ENCODE results near the gene TRPV2.
"Not testable (repeated sequence)": the region's sequence is repeated elsewhere in the genome, so short reads cannot be mapped to it uniquely, and the experiment has no call there.

Gene TRPV2, protein sequence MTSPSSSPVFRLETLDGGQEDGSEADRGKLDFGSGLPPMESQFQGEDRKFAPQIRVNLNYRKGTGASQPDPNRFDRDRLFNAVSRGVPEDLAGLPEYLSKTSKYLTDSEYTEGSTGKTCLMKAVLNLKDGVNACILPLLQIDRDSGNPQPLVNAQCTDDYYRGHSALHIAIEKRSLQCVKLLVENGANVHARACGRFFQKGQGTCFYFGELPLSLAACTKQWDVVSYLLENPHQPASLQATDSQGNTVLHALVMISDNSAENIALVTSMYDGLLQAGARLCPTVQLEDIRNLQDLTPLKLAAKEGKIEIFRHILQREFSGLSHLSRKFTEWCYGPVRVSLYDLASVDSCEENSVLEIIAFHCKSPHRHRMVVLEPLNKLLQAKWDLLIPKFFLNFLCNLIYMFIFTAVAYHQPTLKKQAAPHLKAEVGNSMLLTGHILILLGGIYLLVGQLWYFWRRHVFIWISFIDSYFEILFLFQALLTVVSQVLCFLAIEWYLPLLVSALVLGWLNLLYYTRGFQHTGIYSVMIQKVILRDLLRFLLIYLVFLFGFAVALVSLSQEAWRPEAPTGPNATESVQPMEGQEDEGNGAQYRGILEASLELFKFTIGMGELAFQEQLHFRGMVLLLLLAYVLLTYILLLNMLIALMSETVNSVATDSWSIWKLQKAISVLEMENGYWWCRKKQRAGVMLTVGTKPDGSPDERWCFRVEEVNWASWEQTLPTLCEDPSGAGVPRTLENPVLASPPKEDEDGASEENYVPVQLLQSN

GRCh38 chr17:16415031-16415924, at the start of gene TRPV2:
TSS of gene TRPV2 (plus strand) at chr17:16415571. CDS start at chr17:16417669, 2,098 bp downstream.
- peak; percentile 54 for DNase-seq (ENCODE audit: low spot score)

DNA sequence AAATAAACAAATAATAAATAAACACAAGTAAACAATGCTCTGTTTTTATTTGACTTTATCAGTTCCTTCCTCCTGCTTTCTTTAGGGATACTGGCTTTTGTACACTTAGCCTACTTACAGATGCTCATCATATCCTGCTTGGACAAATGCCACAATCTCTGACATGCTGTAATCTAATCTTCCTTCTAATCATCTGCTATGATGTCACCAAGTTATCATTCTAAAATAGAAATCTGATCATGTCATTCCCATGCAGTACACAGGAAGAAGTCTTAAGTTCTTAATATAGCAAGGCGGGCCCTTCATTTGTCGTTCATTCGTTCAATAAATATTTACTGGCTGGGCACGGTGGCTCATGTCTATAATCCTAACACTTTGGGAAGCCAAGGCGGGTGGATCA, 43.6 kb upstream of the TRPV2 start:
- no peak for DNase-seq (ENCODE audit: low spot score)

- DNase-seq (ENCODE audit: low spot score): no peak
Measured at GRCh38 chr17:16374146-16374938, 41.0 kb upstream of the TRPV2 start.

DNA sequence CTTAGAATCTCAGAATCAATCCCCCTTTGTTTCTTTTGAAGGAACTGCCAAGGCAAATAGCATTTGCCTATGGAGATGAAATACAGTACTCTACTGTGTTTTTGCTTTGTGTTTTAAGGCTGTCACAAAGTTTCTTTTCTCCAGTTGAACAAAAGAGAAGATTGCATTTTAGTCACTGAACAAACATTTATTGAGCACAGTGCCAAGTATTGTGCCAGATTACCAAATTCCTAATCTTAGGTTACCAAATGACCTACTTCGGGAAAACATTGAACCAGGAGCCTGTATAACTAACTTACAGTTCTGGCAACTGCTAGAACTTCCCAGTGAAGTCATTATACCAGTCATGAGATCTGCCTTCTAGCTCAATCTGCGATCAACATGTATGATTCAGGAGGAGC, 37.4 kb upstream of the TRPV2 start:
- DNase-seq (ENCODE audit: low spot score): no peak

DNA sequence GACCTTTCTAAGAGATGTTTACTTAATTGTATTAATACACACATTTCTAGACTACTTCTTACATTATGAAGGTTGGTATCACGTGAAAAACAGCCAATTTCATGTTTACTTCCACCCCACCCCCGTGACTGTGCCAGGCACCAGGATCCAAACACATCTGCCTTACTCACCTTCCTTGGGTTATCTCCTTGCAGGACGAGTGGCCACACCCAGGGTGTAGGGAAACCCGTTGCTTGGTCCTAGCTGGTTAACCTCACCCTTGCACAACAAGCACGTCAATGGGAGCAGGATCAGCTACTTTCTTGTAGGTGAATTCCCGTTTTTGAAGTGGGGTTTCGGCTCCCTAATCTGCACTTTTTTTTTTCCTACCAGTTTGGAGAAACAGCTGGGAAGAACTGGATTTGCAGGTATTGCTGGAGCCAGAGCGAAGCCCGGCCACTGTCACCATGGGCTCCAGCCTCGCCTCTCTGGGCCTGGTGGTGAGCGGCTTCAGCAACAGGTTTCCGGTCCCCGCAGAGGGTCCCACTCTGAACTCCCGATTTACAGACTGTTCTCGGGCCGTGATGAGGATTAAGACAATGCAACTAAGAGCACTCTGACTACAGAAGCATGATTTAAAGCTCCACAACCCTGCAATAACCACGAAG, 36.6 kb upstream of the TRPV2 start:
- no peak for DNase-seq (ENCODE audit: low spot score)

DNA sequence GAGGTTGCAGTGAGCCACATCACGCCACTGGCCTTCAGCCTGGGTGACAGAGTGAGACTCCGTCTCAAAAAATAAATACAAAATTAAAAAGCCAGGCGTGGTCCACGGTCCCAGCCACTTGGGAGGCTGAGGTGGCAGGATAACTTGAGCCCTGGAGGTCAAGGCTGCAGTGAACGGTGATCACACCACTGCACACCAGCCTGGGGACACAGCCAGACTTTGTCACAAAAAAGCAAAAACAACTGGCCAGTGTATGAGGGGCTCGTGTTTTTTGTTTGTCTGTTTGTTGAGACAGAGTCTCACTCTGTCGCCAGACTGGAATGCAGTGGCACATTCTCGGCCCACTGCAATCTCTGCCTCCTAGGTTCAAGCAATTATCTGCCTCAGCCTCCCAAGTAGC, 35.7 kb upstream of the TRPV2 start:
- DNase-seq (ENCODE audit: low spot score): no peak

GRCh38 chr17:16380640-16381495, 34.5 kb upstream of the TRPV2 start, which contains the start of gene UBB:
TSS of gene UBB (plus strand) at chr17:16381091. CDS start at chr17:16381908, 817 bp downstream.
- peak; percentile 96 for DNase-seq (ENCODE audit: low spot score)

- no peak for DNase-seq (ENCODE audit: low spot score)
Measured at GRCh38 chr17:16381496-16381820, 33.9 kb upstream of the TRPV2 start.

DNA sequence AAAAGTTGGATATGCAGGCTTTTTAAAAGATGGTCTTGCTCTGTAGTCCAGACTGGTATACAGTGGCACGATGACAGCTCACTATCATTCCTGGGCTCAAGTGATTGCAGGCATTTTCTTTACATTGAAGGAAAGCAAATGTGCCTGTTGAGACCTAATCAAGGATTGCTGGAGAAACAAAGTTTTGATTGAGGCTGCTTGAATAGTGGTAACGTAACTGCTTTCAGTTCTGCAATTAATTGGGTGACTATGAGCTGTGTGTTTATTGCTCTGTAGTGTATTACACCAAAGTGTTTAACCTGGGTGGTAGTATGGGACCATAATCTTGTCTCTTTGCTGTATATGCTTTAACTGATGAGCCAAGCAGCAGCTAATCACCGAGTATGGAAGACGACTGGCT, 32.2 kb upstream of the TRPV2 start:
- DNase-seq (ENCODE audit: low spot score): no peak

DNA sequence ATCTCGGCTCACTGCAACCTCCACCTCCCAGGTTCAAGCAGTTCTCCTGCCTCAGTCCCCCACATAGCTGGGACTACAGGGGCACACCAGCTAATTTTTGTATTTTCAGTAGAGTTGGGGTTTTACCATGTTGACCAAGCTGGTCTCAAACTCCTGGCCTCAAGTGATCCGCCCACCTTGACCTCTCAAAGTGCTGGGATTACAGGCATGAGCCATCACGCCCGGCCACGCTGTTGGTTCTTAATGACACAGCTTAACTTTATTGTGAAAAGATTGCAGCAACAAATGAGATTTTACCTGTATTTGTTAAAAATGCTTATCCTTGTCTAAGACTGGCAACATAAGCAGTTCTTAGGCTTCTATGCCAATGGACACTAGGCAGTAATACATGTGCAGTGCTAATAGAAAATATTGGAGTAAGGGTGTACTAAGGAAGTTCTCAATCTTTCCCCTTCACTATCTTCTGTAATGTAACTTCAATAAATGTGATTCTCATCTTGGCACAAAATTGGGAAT, 31.5 kb upstream of the TRPV2 start:
- DNase-seq (ENCODE audit: low spot score): no peak

- no peak for DNase-seq (ENCODE audit: low spot score)
Measured at GRCh38 chr17:16384557-16384956, 30.8 kb upstream of the TRPV2 start.

DNA sequence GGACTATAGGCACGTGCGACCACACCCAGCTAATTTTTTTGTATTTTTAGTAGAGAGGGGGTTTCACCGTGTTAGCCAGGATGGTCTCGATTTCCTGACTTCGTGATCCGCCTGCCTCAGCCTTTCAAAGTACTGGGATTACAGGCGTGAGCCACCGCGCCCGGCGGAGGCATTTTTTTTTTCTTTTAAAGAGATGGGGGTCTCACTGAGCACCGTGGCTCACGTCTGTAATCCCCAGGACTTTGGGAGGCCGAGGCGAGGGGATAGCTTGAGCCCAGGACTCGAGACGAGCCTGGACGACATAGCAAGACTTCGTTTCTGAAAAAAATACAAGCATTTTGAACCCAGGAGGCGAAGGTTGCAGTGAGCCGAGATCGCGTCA, 29.3 kb upstream of the TRPV2 start:
- DNase-seq (ENCODE audit: low spot score): not testable (repeated sequence)

DNA sequence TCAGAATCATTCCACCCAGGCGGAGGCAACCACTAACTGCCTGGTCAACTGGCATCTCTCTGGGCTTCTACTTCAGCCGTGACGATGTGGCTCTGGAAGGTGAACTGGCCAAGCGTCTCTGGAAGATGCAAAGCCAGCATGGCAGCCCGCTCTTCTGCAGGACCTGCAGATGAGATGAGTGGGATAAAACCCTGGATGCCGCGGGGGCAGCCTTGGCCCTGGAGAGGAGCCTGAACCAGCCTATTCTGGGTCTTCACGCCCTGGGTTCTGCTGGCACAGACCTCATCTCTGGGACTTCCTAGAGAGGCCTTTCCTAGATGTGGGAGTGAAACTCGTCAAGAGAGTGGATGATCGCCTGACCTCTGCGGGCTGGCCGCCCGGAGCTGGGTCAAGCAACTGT, 23.9 kb upstream of the TRPV2 start:
- no peak for DNase-seq (ENCODE audit: low spot score)

- DNase-seq (ENCODE audit: low spot score): not testable (repeated sequence)
Measured at GRCh38 chr17:16392491-16392890, 22.9 kb upstream of the TRPV2 start.

GRCh38 chr17:16395887-16396286, 19.5 kb upstream of the TRPV2 start:
- not testable (repeated sequence) for DNase-seq (ENCODE audit: low spot score)

DNA sequence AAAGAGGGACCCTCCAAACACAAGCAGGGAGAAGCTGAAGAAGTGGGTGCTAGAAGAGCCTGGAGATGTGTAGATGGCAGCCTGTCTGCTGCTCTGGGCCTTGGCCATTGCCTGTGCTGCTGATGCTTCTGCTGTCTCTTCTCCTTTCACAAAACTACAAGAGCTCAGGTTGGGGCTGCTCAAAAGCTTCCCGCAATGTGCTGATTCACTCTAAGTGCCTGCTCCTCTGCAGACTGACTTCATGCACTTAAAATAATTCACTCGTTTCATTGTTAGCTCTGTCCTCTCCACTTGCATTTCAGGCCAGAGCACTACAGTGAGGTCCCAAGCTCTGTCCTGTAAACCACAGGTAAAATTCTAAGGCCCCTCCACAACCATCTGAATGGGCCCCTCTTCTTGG, 18.7 kb upstream of the TRPV2 start:
- not testable (repeated sequence) for DNase-seq (ENCODE audit: low spot score)

GRCh38 chr17:16398270-16399267, 16.8 kb upstream of the TRPV2 start:
- no peak for DNase-seq (ENCODE audit: low spot score)

DNA sequence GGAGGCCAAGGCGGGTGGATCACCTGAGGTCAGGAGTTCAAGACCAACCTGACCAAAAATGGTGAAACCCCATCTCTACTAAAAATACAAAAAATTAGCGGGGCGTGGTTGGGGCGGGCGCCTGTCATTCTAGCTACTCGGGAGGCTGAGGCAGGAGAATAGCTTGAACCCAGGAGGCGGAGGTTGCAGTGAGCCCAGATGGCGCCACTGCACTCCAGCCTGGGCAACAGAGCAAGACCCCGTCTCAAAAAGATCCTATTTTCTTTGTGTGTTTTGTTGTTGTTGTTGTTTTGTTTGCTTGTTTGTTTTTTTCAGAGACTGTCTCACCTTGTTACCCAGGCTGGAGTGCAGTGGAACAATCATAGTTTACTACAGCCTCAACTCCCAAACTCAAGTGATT, 11.5 kb upstream of the TRPV2 start:
- not testable (repeated sequence) for DNase-seq (ENCODE audit: low spot score)
